IPS-18c (cell line): ENCODE measurements around the gene LRRC8B.
"Not testable (repeated sequence)": the region's sequence is repeated elsewhere in the genome, so short reads cannot be mapped to it uniquely, and the experiment has no call there.

ENCODE experiments used
- H3K4me3 ChIP-seq: 2 replicates; pipeline ENCODE4 v1.7.0; 2013; ENCODE audit warnings: low read depth, mild to moderate bottlenecking, low read length, moderate library complexity; ENCODE audit not compliant: insufficient read depth
- H3K9me3 ChIP-seq: one replicate; pipeline ENCODE4 v1.6.1; 2013; ENCODE audit warnings: mild to moderate bottlenecking, low read length, moderate library complexity; ENCODE audit not compliant: control insufficient read depth, insufficient read depth

Gene LRRC8B

DNA sequence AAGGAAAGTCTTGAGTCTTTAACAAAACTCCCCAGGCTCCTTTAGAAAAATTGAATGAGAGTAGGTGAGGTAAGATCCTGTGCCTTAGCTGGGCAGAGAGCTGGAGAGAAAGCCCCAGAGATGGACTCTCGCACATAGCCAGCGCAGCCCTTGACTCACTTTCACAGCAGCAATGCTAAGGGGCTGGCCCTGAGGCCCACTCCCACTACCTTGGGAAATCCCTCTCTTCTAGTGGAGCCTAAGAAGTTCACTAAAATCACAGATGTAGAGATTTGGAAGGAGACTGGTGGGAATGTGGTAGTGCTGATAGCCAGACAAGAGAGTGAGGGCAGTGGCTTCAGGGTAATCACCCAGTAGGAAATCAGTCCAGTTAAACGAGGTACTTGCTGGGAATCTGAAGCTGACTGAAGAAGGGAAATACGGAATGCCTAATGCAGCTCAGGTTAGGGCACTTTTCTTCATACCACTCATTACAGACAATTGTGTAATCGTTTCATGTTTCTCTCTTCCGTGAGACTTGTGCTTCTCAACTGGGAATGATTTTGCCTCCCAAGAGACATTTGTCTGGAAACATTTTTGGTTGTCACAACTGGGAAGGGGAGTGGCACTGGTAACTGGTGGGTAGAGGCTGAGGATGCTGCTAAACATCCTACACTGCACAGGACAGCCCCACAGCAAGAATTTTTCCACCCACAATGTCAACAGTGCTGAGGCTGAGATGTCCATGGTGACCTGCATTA lies 65.9 kb downstream of the LRRC8B start:
- no peak overlapping the region for H3K4me3 ChIP-seq
- H3K9me3 ChIP-seq, result no peaks in the 10 kb centered on the region

DNA sequence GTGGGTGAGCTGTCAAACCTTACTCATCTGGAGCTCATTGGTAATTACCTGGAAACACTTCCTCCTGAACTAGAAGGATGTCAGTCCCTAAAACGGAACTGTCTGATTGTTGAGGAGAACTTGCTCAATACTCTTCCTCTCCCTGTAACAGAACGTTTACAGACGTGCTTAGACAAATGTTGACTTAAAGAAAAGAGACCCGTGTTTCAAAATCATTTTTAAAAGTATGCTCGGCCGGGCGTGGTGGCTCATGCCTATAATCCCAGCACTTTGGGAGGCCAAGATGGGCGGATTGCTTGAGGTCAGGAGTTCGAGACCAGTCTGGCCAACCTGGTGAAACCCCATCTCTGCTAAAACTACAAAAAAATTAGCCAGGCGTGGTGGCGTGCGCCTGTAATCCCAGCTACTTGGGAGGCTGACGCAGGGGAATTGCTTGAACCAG lies 68.3 kb downstream of the LRRC8B start:
- H3K4me3 ChIP-seq, H3K9me3 ChIP-seq: not testable (repeated sequence)

DNA sequence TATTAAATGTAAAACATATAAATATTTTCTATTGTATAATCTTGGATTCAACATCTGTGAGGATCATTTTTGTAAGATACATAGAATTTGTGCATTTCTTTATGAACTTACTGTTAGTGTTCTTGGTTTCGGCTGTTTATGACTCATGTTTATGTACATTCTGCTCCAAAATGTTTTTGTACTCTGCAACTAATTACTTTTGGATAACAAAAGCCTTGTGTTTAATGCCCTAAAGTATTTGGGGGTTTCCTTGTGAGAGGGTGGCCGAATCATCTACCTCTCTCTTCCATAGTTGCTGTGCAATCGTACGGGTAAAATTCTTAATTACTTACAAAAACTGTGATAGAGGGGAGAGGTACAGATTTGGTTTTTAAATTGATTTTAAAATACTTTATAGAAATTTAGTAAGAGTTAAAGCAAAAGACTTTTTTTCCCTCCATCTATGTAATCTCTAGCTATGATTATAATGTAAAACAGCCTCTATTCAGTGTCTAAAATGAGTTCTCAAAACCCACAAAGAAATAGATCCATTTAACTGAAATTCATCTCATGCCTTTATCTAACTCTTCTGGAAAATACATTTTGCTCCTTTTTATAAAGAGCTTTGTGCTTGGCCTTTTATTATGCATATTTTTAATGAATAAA lies 69.6 kb downstream of the LRRC8B start:
- Histone ChIP-seq H3K4me3 (no peak overlapping the region), H3K9me3 (no peaks in the 10 kb centered on the region)

- H3K4me3 ChIP-seq, result no peak overlapping the region
- no peaks in the 10 kb centered on the region for H3K9me3 ChIP-seq
Measured at GRCh38 chr1:89596698-89597097, 72.1 kb downstream of the LRRC8B start.

DNA sequence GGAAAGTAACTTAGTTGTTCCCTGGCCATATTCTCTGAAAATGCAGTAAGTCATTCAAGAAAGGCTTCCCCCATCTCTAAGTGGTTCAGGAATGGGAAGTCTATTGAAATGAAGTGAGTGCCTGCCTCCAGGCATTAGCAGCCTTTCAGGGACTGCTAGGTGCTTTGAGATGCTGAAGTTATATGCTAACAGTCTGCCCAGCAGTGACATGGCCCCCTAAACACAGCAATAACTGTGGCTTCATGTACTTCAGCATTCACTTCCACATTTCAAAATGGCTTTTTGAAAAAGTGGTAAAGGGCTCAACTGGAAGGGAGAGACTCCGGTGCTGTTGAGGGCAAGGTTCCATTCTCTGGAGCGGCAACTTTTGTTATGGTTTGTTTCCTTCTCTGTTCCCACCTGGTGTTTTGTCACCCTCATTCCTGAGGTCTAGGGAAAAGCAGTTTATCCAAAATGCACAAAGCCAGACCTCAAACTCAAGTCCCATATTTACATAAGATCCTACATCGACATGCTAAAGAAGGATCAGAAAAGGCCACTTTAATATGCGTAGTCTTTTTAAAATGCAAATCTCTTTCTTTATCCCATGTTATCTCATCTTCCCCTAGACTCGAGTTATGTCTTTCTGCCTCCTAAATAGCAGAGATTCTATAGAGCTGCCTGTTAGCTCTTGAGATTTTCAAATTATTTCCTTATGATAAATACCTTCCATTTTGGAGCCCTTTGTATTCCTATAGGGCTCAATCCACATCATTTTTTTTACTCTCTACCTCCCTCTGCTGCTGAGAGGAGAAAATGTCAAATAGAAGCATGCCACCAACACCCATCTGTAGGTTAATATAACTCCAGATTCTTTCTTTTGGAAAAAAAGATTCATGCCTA lies 74.1 kb downstream of the LRRC8B start:
- no peak overlapping the region for H3K4me3 ChIP-seq
- H3K9me3 ChIP-seq, result no peaks in the 10 kb centered on the region

DNA sequence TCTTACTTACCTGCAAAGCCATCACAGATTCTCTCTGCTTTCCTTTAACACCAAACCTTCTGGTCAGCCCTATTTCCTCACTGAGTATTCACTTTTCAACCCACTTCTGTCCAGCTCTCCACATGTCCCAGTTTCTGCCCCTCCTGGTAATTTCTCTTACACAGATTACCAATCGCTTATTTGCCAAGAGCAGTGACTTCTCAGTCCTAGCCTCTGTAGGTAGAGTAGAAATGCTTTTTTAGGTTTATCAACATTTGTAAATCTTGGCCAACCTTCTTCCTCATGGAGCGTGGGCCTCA lies 74.7 kb downstream of the LRRC8B start:
- no peaks in the 10 kb centered on the region for H3K9me3 ChIP-seq
- no peak overlapping the region for H3K4me3 ChIP-seq

GRCh38 chr1:89600451-89601224 lies 76.0 kb downstream of the LRRC8B start:
- no peaks in the 10 kb centered on the region for H3K9me3 ChIP-seq
- H3K4me3 ChIP-seq, result no peak overlapping the region

DNA sequence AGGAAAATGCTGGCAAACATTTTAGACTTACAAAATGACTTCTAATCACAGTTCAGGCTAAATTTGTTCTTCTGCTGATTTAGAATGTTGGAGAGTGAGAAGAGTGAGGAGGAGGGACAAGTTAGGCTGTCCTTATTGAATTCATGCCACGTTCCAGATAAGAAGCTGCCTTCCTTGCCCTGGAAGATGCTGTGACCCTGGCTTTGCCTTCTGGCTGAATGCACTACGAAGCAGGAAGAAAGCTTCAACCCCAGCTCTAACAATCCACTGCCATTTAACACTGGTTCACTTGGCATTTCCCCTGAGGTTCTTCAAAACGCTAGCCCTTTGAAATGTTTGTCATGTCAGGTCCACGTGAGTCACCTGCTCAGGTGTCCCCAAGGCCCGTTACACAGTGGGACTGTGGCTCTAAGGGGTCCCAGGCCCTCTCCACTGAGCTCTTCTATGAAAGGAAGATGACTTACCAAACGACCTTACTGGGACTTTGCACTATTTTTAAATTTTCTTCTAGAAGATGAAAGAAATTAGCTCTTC lies 78.3 kb downstream of the LRRC8B start:
- no peaks in the 10 kb centered on the region for H3K9me3 ChIP-seq
- H3K4me3 ChIP-seq, result no peak overlapping the region

GRCh38 chr1:89603651-89604413 lies 79.2 kb downstream of the LRRC8B start:
- Histone ChIP-seq H3K9me3 (no peaks in the 10 kb centered on the region), H3K4me3 (no peak overlapping the region)

GRCh38 chr1:89604414-89604735 lies 79.7 kb downstream of the LRRC8B start:
- Histone ChIP-seq H3K9me3 (no peaks in the 10 kb centered on the region), H3K4me3 (no peak overlapping the region)

GRCh38 chr1:89605692-89606091 lies 81.1 kb downstream of the LRRC8B start:
- H3K9me3 ChIP-seq, result no peaks in the 10 kb centered on the region
- H3K4me3 ChIP-seq, result no peak overlapping the region

- H3K4me3 ChIP-seq, result no peak overlapping the region
- no peaks in the 10 kb centered on the region for H3K9me3 ChIP-seq
Measured at GRCh38 chr1:89606227-89606980, 81.8 kb downstream of the LRRC8B start.

GRCh38 chr1:89607156-89607555 lies 82.5 kb downstream of the LRRC8B start:
- H3K9me3 ChIP-seq, result no peaks in the 10 kb centered on the region
- no peak overlapping the region for H3K4me3 ChIP-seq

GRCh38 chr1:89607586-89608318 lies 83.1 kb downstream of the LRRC8B start:
- H3K4me3 ChIP-seq, result no peak overlapping the region
- no peaks in the 10 kb centered on the region for H3K9me3 ChIP-seq

- Histone ChIP-seq H3K9me3 (no peaks in the 10 kb centered on the region), H3K4me3 (no peak overlapping the region)
Measured at GRCh38 chr1:89608319-89608983, 83.8 kb downstream of the LRRC8B start.
